Spleen (tissue), 7 donors: ENCODE measurements around the gene GBP2.

Source experiments
- CTCF ChIP-seq, 11 experiments: fragments of 200-600 bp in 7 of 11; fragments of 450-650 bp in 4 of 11; sonication (generic) in 4 of 11; IDR thresholded peaks in 8 of 11; conservative IDR thresholded peaks in 3 of 11; 1 replicate in 7 of 11; 2 replicates in 4 of 11; pipeline versions ENCODE4 v1.4.0 to v1.8.0; 2016 to 2021; ENCODE audit warnings: antibody characterized with exemption in 11 of 11, inconsistent platforms in 4 of 11, mild to moderate bottlenecking in 1 of 11
- POLR2A ChIP-seq, 3 donors: fragments of 450-650 bp; IDR thresholded peaks; one replicate each; pipeline ENCODE4 v1.5.1; 2017; ENCODE audit warnings: antibody characterized with exemption in 3 of 3, mild to moderate bottlenecking in 1 of 3
- POLR2AphosphoS5 ChIP-seq, 3 donors: sonication (generic); formaldehyde crosslinking; IDR thresholded peaks; one replicate each; pipeline ENCODE4 v1.5.1; 2017; ENCODE audit warnings: antibody characterized with exemption in 3 of 3
- donor health status: DM: no; HTN: no; CAD: no; lungs with moderate emphysema.
- donor health status: DM: no; HTN: no; CAD: no.
- donor health status: DM: no; HTN: no; CAD: no.

DNA sequence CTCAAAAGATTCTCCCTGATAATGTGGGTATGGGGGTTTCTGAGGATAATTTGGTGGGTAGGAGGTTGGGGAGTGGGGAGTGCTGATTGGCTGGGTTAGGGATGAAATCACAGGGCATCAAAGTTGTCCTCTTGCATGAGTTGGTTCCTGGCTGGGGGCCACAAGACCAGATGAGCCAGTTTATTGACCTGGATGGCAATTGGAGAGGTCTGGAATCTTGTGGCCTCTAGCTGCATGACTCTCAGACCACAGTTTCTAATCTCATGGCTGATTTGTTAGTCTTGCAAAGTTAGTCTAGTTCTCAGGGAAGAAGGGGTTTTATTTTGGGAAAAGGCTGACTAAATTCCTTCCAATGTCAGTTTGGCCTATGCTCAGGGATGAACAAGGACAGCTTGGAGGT lies 57.6 kb downstream of the GBP2 start:
- TF ChIP-seq CTCF (IDR thresholded peaks at IDR 0.05 in 8 of 11, conservative IDR thresholded peaks at IDR 0.05 in 3 of 11) (no peak), POLR2A (IDR thresholded peaks at IDR 0.05) (no peak), POLR2AphosphoS5 (IDR thresholded peaks at IDR 0.05) (no peak)
